Gastroesophageal sphincter (tissue), 3 donors: ENCODE data around the gene CARHSP1.

Experiments
- CTCF ChIP-seq, 4 experiments: fragments of 200-600 bp in 2 of 4; fragments of 450-650 bp in 2 of 4; sonication (generic) in 1 of 4; IDR thresholded peaks; one replicate each; pipeline ENCODE4 v1.5.1; 2017 to 2019; ENCODE audit warnings: antibody characterized with exemption in 4 of 4, mild to moderate bottlenecking in 2 of 4, moderate library complexity in 2 of 4
- EP300 ChIP-seq: sonication (generic); formaldehyde crosslinking; IDR thresholded peaks from one replicate; pipeline ENCODE4 v1.6.1; 2017; ENCODE audit warnings: antibody characterized with exemption, mild to moderate bottlenecking
- POLR2AphosphoS5 ChIP-seq: sonication (generic); formaldehyde crosslinking; IDR thresholded peaks from one replicate; pipeline ENCODE4 v1.6.1; 2017; ENCODE audit warnings: antibody characterized with exemption

GRCh38 chr16:8864480-8865110 lies 4.2 kb downstream of the CARHSP1 start:
- TF ChIP-seq CTCF (IDR thresholded peaks at IDR 0.05) (no peak), POLR2AphosphoS5 (no peak), EP300 (no peak)
